IMR-90 (cell line): ENCODE results near the gene HOXC10.

Experiments used
- BHLHE40 ChIP-seq: fragments of 150-350 bp; IDR thresholded peaks from 2 replicates; pipeline ENCODE4 v1.6.1; 2016; ENCODE audit warnings: mild to moderate bottlenecking, low read depth, low read length
- CHD1 ChIP-seq: IDR thresholded peaks from 2 replicates; pipeline ENCODE4 v1.6.1; 2012; ENCODE audit warnings: low read depth, low read length, improper control_type of control experiment
- FOS ChIP-seq: fragments of 150-350 bp; IDR thresholded peaks from 2 replicates; pipeline ENCODE4 v1.6.1; 2016; ENCODE audit warnings: low read depth, low read length
- MXI1 ChIP-seq: IDR thresholded peaks from 2 replicates; pipeline ENCODE4 v1.6.1; 2012; ENCODE audit warnings: low read depth, mild to moderate bottlenecking, low read length, moderate library complexity, borderline replicate concordance
- POLR2A ChIP-seq: IDR thresholded peaks from 2 replicates; pipeline ENCODE4 v1.6.1; 2012; ENCODE audit warnings: mild to moderate bottlenecking, low read depth, low read length
- RAD21 ChIP-seq: IDR thresholded peaks from 2 replicates; pipeline ENCODE4 v1.6.1; 2012; ENCODE audit warnings: low read length, improper control_type of control experiment
- RCOR1 ChIP-seq: IDR thresholded peaks from 2 replicates; pipeline ENCODE4 v1.6.1; 2012; ENCODE audit warnings: mild to moderate bottlenecking, low read length, improper control_type of control experiment; ENCODE audit not compliant: insufficient replicate concordance
- RFX5 ChIP-seq: IDR thresholded peaks from 2 replicates; pipeline ENCODE4 v1.8.0; 2012; ENCODE audit warnings: low read depth, mild to moderate bottlenecking, low read length, moderate library complexity
- SMC3 ChIP-seq: fragments of 150-350 bp; IDR thresholded peaks from 2 replicates; pipeline ENCODE4 v1.6.1; 2016; ENCODE audit warnings: low read depth, mild to moderate bottlenecking, antibody characterized with exemption, low read length, moderate library complexity
- TF ChIP-seq, protein P1 (sequence below): conservative IDR thresholded peaks from 2 replicates; pipeline ENCODE4 v1.5.1; 2012; ENCODE audit warnings: mild to moderate bottlenecking, low read depth, low read length, improper control_type of control experiment
- TF ChIP-seq, protein P2 (sequence below): fragments of 150-350 bp; IDR thresholded peaks from 2 replicates; pipeline ENCODE4 v1.6.1; 2017; ENCODE audit warnings: mild to moderate bottlenecking, antibody characterized with exemption, low read length, low read depth
- TF ChIP-seq, protein P3 (sequence below): fragments of 150-350 bp; IDR thresholded peaks from 2 replicates; pipeline ENCODE4 v1.6.1; 2016; ENCODE audit warnings: low read depth, mild to moderate bottlenecking, low read length, moderate library complexity, borderline replicate concordance

DNA sequence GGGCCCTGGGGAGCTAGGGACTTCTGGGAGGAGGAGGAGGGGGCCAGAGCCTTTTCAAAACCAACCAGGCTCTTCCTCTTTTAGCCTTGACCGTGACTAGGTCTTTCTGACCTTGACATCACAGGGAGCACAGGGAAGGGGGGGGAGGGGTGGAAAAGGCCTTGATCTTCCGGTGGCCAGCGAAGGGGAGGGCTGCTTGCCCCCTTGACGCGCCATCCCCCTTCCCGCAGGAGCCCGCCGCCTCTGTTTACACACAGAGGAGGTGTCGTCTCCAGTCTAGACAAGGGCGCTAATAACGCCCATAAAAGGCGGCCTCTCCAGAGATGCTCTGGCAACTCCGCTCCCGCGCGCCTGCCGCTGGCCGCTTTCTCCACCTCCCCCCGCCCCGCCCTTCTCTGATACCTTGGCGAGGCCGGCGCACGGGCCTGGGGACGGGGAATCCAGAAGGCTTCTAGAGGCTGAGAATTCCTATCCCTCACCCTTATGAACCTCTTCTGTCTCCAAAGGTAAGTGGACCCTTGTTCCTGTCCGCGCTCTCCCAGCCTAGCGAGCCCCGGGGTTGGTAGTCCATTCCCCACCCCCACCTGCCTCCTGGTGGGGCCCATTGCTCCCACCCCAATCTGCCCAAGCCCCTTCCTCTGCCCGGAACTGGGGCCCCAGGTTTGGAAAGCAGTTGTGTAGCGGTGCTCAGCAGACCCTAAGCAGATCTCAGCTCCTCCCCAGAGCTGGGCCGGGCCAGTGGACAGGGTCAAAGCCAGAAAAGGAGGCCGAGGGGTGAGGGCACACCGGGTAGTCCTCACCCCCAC is 35.1 kb upstream of the HOXC10 start:
- TF ChIP-seq, protein P1, sequence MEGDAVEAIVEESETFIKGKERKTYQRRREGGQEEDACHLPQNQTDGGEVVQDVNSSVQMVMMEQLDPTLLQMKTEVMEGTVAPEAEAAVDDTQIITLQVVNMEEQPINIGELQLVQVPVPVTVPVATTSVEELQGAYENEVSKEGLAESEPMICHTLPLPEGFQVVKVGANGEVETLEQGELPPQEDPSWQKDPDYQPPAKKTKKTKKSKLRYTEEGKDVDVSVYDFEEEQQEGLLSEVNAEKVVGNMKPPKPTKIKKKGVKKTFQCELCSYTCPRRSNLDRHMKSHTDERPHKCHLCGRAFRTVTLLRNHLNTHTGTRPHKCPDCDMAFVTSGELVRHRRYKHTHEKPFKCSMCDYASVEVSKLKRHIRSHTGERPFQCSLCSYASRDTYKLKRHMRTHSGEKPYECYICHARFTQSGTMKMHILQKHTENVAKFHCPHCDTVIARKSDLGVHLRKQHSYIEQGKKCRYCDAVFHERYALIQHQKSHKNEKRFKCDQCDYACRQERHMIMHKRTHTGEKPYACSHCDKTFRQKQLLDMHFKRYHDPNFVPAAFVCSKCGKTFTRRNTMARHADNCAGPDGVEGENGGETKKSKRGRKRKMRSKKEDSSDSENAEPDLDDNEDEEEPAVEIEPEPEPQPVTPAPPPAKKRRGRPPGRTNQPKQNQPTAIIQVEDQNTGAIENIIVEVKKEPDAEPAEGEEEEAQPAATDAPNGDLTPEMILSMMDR, result no peak
- TF ChIP-seq FOS (no peak), POLR2A (no peak), MXI1 (no peak), BHLHE40 (no peak), RCOR1 (no peak), SMC3 (no peak), CHD1 (no peak), RFX5 (no peak), RAD21 (no peak)
- TF ChIP-seq, protein P2, sequence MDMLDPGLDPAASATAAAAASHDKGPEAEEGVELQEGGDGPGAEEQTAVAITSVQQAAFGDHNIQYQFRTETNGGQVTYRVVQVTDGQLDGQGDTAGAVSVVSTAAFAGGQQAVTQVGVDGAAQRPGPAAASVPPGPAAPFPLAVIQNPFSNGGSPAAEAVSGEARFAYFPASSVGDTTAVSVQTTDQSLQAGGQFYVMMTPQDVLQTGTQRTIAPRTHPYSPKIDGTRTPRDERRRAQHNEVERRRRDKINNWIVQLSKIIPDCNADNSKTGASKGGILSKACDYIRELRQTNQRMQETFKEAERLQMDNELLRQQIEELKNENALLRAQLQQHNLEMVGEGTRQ, result no peak
- TF ChIP-seq, protein P3, sequence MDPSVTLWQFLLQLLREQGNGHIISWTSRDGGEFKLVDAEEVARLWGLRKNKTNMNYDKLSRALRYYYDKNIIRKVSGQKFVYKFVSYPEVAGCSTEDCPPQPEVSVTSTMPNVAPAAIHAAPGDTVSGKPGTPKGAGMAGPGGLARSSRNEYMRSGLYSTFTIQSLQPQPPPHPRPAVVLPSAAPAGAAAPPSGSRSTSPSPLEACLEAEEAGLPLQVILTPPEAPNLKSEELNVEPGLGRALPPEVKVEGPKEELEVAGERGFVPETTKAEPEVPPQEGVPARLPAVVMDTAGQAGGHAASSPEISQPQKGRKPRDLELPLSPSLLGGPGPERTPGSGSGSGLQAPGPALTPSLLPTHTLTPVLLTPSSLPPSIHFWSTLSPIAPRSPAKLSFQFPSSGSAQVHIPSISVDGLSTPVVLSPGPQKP, result no peak
